H1 (cell line): Measurements from ENCODE around the gene ZFAND5. TPM values are rescaled to one million over a fixed set of nuclear protein-coding genes. Genes with fewer than 3 reads are reported as not detected.

Experiments
- CTCF ChIA-PET: fragments of 300-600 bp; sonication (Branson Sonifier 250); formaldehyde crosslinking; loops from one replicate; lab custom pipeline; 2021; ENCODE audit not compliant: partially characterized antibody; lab: Charles Lee
- POLR2A ChIA-PET: fragments of 300-600 bp; sonication (Branson Sonifier 250); formaldehyde crosslinking; loops from one replicate; lab custom pipeline; 2021; ENCODE audit warnings: inconsistent platforms; ENCODE audit not compliant: partially characterized antibody; lab: Charles Lee
- DNase-seq, 2 experiments: peaks; one replicate each; pipeline versions ENCODE4 v3.0.0 to v3.0.0-alpha.2; 2010 to 2022; ENCODE audit warnings: low spot score in 2 of 2, low read depth in 1 of 2, mixed read lengths in 1 of 2
- FAIRE-seq: peaks from 2 replicates; lab custom pipeline; 2011; peaks lifted over from hg19 to GRCh38; lab: Jason Lieb, UNC
- H2AFZ ChIP-seq: 2 replicates; pipeline ENCODE4 v1.8.1; 2012; ENCODE audit warnings: low read length, inconsistent platforms
- H2AK5ac ChIP-seq: 2 replicates; pipeline ENCODE4 v1.6.1; 2013; ENCODE audit warnings: low read depth, low read length
- H2BK120ac ChIP-seq: replicated peaks from 2 replicates; pipeline ENCODE3; 2013; ENCODE audit warnings: low read depth, low read length, inconsistent platforms
- H2BK12ac ChIP-seq: 2 replicates; pipeline ENCODE4 v1.6.1; 2013; ENCODE audit warnings: low read depth, low read length
- H2BK15ac ChIP-seq: 2 replicates; pipeline ENCODE4 v1.6.1; 2013; ENCODE audit warnings: low read length
- H2BK20ac ChIP-seq: 2 replicates; pipeline ENCODE4 v1.6.1; 2013; ENCODE audit warnings: low read length
- H2BK5ac ChIP-seq: 2 replicates; pipeline ENCODE4 v1.6.1; 2013; ENCODE audit warnings: low read depth, low read length
- H3K14ac ChIP-seq: 2 replicates; pipeline ENCODE4 v1.6.1; 2013; ENCODE audit warnings: inconsistent platforms; ENCODE audit not compliant: insufficient read length
- H3K18ac ChIP-seq: 2 replicates; pipeline ENCODE4 v1.6.1; 2013; ENCODE audit warnings: low read length; ENCODE audit errors: extremely low read depth
- H3K23ac ChIP-seq: 2 replicates; pipeline ENCODE4 v1.6.1; 2013; ENCODE audit warnings: inconsistent platforms; ENCODE audit not compliant: insufficient read length
- H3K23me2 ChIP-seq: 2 replicates; pipeline ENCODE4 v1.6.1; 2013; ENCODE audit warnings: low read depth, low read length
- H3K27ac ChIP-seq: 2 replicates; pipeline ENCODE4 v1.6.1; 2011; ENCODE audit warnings: low read depth, low read length, inconsistent platforms
- H3K27me3 ChIP-seq, 4 experiments: replicated peaks in 1 of 4; 1 replicate in 1 of 4; 2 replicates in 3 of 4; pipeline versions ENCODE4 v1.6.1 to v1.8.1; 2011 to 2013; ENCODE audit warnings: low read length in 3 of 4, mild to moderate bottlenecking in 3 of 4, inconsistent platforms in 2 of 4, mixed read lengths in 2 of 4, moderate library complexity in 1 of 4; ENCODE audit not compliant: control insufficient read depth in 3 of 4, insufficient read depth in 3 of 4; ENCODE audit errors: extremely low read depth in 1 of 4
- H3K36me3 ChIP-seq, 4 experiments: 2 replicates each; pipeline versions ENCODE4 v1.6.1 to v1.8.1; 2011 to 2013; ENCODE audit warnings: mild to moderate bottlenecking in 4 of 4, low read length in 3 of 4, moderate library complexity in 2 of 4, control low read depth in 1 of 4, inconsistent platforms in 1 of 4; ENCODE audit not compliant: insufficient read depth in 4 of 4, control insufficient read depth in 2 of 4
- H3K4ac ChIP-seq: replicated peaks from 2 replicates; pipeline ENCODE3; 2013; ENCODE audit warnings: low read length, low read depth, mixed read lengths, inconsistent platforms; ENCODE audit not compliant: insufficient read length
- H3K4me1 ChIP-seq, 4 experiments: replicated peaks in 1 of 4; 1 replicate in 1 of 4; 2 replicates in 3 of 4; pipeline versions ENCODE4 v1.6.1 to v1.8.1; 2011 to 2013; ENCODE audit warnings: low read length in 3 of 4, inconsistent platforms in 2 of 4, mixed read lengths in 1 of 4; ENCODE audit not compliant: insufficient read depth in 4 of 4, control insufficient read depth in 3 of 4
- H3K4me2 ChIP-seq, 2 experiments: 2 replicates each; pipeline versions ENCODE4 v1.6.1 to v1.8.1; 2011 to 2013; ENCODE audit warnings: low read depth in 2 of 2, low read length in 2 of 2, control low read depth in 1 of 2, inconsistent platforms in 1 of 2, mild to moderate bottlenecking in 1 of 2; ENCODE audit not compliant: insufficient read depth in 1 of 2
- H3K4me3 ChIP-seq, 4 experiments: fragments of 200-600, 300-600 bp in 1 of 4; sonication (generic), shearing (Covaris generic), sonication (Bioruptor Twin) in 1 of 4; 2 replicates each; pipeline versions ENCODE4 v1.5.1 to v1.8.1; 2011 to 2016; ENCODE audit warnings: low read length in 4 of 4, low read depth in 3 of 4, control low read depth in 2 of 4, inconsistent platforms in 2 of 4, mild to moderate bottlenecking in 2 of 4, mixed read lengths in 1 of 4, moderate library complexity in 1 of 4; ENCODE audit not compliant: insufficient read depth in 2 of 4; ENCODE audit errors: extremely low read depth in 1 of 4
- H3K56ac ChIP-seq: replicated peaks from 2 replicates; pipeline ENCODE3; 2013; ENCODE audit warnings: low read depth, mild to moderate bottlenecking, mixed read lengths, low read length, inconsistent platforms; ENCODE audit not compliant: insufficient read length
- H3K79me1 ChIP-seq: 2 replicates; pipeline ENCODE4 v1.6.1; 2013; ENCODE audit warnings: low read depth, low read length, control low read depth
- H3K79me2 ChIP-seq, 2 experiments: 2 replicates each; pipeline versions ENCODE4 v1.6.1 to v1.8.1; 2012 to 2013; ENCODE audit warnings: low read length in 2 of 2, mild to moderate bottlenecking in 2 of 2, inconsistent platforms in 1 of 2; ENCODE audit not compliant: insufficient read depth in 2 of 2, control insufficient read depth in 1 of 2
- H3K9ac ChIP-seq, 4 experiments: replicated peaks in 1 of 4; 1 replicate in 1 of 4; 2 replicates in 3 of 4; pipeline versions ENCODE4 v1.6.1 to v1.8.1; 2011 to 2013; ENCODE audit warnings: low read depth in 3 of 4, low read length in 3 of 4, control low read depth in 2 of 4, mild to moderate bottlenecking in 2 of 4, moderate library complexity in 2 of 4, inconsistent platforms in 1 of 4; ENCODE audit errors: extremely low read depth in 1 of 4
- H3K9me3 ChIP-seq, 2 experiments: 2 replicates each; pipeline versions ENCODE4 v1.6.1 to v1.8.1; 2012 to 2013; ENCODE audit warnings: mild to moderate bottlenecking in 2 of 2, moderate library complexity in 2 of 2, control low read depth in 1 of 2, inconsistent platforms in 1 of 2, low read depth in 1 of 2, low read length in 1 of 2, mixed read lengths in 1 of 2; ENCODE audit not compliant: insufficient read depth in 2 of 2
- H4K20me1 ChIP-seq, 2 experiments: replicated peaks in 1 of 2; 2 replicates each; pipeline versions ENCODE3 to v1.8.1; 2011 to 2013; ENCODE audit warnings: inconsistent platforms in 2 of 2, low read length in 2 of 2, mild to moderate bottlenecking in 1 of 2; ENCODE audit not compliant: insufficient read depth in 2 of 2, control insufficient read depth in 1 of 2
- H4K5ac ChIP-seq: 2 replicates; pipeline ENCODE4 v1.6.1; 2013; ENCODE audit warnings: low read length, low read depth, mixed read lengths, inconsistent platforms; ENCODE audit not compliant: insufficient read length
- H4K8ac ChIP-seq: 2 replicates; pipeline ENCODE4 v1.8.0; 2013; ENCODE audit warnings: mild to moderate bottlenecking, moderate library complexity, low read length, inconsistent platforms; ENCODE audit not compliant: insufficient read depth; ENCODE audit errors: extremely low read depth
- H4K91ac ChIP-seq: replicated peaks from 2 replicates; pipeline ENCODE3; 2013; ENCODE audit warnings: low read length, mixed read lengths, inconsistent platforms; ENCODE audit not compliant: insufficient read length
- SUZ12 ChIP-seq: fragments of 200-600 bp; sonication (generic); IDR thresholded peaks from 2 replicates; pipeline ENCODE4 v1.6.1; 2012; ENCODE audit warnings: mild to moderate bottlenecking, inconsistent platforms, low read length, moderate library complexity, mixed read lengths
- WGBS, 2 experiments: shearing (Covaris generic) in 1 of 2; methylation state at CpG; one replicate each; pipeline versions ENCODE4 v1.1.6 to v1.1.7; 2013 to 2015; ENCODE audit warnings: low lambda C conversion rate in 2 of 2, mixed read lengths in 2 of 2, inconsistent platforms in 1 of 2, low coverage in 1 of 2, missing lambda C conversion rate in 1 of 2; ENCODE audit not compliant: insufficient replicate concordance in 2 of 2, insufficient coverage in 1 of 2, insufficient read length in 1 of 2; ENCODE audit errors: extremely low coverage in 1 of 2, missing lambda C conversion rate in 1 of 2; 5-methylcytosine and 5-hydroxymethylcytosine counted together
- polyA plus RNA-seq, 7 experiments: library from polyadenylated mRNA; depleted of rRNA in 3 of 7; stranded (reverse) in 5 of 7; unstranded in 2 of 7; fragments of >200 nt in 5 of 7; fragments of 200-250 nt in 2 of 7; gene quantifications; 1 replicate in 5 of 7; 2 replicates in 1 of 7; 4 replicates in 1 of 7; pipeline versions ENCODE4 v1.2.1 to v1.2.3, GENCODE V29; 2011 to 2013; ENCODE audit warnings: missing spikeins in 2 of 7, mixed read lengths in 2 of 7
- total RNA-seq: library from RNA; stranded (reverse); fragmentation: NEBNext Ultra II Directional; extraction: Animal tissue kit (Norgen Biotek cat#: 25700); gene quantifications from 2 replicates; pipeline ENCODE4 v1.2.1, GENCODE V29; 2021

The ZFAND5 gene
- total and polyA plus RNA-seq, 2 of the 8 experiments (the other 6 are each of a cell fraction or from before 2014, with no cell fraction given), result 76.7 to 225 TPM

- Histone ChIP-seq H3K56ac (no peak overlapping the region), H4K8ac (no peak overlapping the region; the same call in 1 of the 2 replicates), H3K79me1 (no peaks in the 10 kb centered on the region), H2AFZ (no peak overlapping the region), H3K27ac (no peak overlapping the region), H3K9me3 (no peaks in the 10 kb centered on the region), H2BK15ac (no peak overlapping the region), H2BK12ac (no peak overlapping the region), H3K18ac (no peak overlapping the region), H3K23ac (no peak overlapping the region), H3K4me1 (no peaks in the 10 kb centered on the region), H3K4me2 (no peak overlapping the region), H4K91ac (no peak overlapping the region), H3K36me3 (no peaks in the 10 kb centered on the region), H2BK5ac (no peak overlapping the region), H2BK20ac (no peak overlapping the region), H3K79me2 (no peaks in the 10 kb centered on the region), H3K4ac (no peak overlapping the region), H2BK120ac (no peak overlapping the region), H4K20me1 (no peaks in the 10 kb centered on the region), H3K4me3 (no peak overlapping the region), H4K5ac (no peak overlapping the region), H3K9ac (no peak overlapping the region), H3K23me2 (no peaks in the 10 kb centered on the region), H3K27me3 (no peaks in the 10 kb centered on the region), H2AK5ac (no peak overlapping the region), H3K14ac (no peak overlapping the region)
- DNase-seq, result no peak
- FAIRE-seq, result no peak
- WGBS, 2 experiments, result 69% methylated on average over 5 of the region's 5 CpGs; no CpG with 5 or more reads in 1 of the 2 experiments
- TF ChIP-seq SUZ12, result no peak
- ChIA-PET CTCF (interaction anchor here (0.7 to 1.8 kb wide), 7 partner anchors 22 to 636 kb away, joined by 3 to 4 read pairs (median 3); no protein-coding TSS in a partner anchor), POLR2A (interaction anchor here (1.0 to 1.4 kb wide), 3 partner anchors 18 to 30 kb away, joined by 3 to 6 read pairs (median 4); partner anchors contain the start of gene ZFAND5)
Measured at GRCh38 chr9:72337286-72337685, 27.7 kb downstream of the ZFAND5 start.
